ENCODE results near the gene VAT1.
"Not testable (repeated sequence)": the region's sequence is repeated elsewhere in the genome, so short reads cannot be mapped to it uniquely, and the experiment has no call there.

Gene VAT1

DNA sequence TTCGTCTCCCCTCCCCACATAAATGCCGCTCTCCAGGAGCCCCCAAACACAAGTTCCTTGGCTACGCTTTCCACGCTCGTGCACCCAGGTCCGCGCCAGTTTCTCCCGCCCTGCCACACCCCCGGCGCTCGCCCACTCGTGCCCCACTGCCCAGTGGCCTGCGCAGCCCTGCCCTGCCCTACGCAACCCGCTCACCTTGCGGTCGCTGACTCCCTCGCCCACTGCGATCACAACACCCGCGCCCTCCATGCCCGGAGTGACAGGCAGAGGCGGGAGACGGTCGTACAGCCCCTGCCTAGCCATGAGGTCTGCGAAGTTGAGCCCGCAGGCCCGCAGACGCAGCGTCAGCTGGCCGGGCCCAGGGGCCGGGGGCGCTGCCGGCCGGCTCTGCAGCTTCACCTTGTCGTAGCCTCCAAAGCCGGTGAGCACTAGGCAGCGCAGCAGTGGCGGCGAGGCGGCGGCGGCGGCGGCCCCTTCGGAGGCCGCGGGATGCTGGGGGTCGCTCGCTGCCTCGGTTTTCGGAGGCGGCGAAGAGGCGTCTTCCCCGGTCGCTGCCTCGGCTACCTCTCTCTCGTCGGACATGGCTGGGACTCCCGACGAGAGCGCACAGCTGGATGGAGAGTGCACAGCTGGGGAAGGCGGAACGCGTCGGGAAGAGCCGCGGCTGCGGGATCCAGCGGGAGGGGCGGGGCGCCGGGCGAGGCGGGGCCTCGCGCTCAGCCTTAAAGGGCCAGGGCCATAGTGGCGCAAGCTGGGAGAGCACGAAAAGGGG, at the start of gene VAT1:
Gene VAT1, minus strand, starts transcription at position 645 of the 772 bp plus-strand sequence. Its CDS starts 63 bp downstream, at position 582.
- H3K4me1 ChIP-seq: peaks cover 72% of the 10 kb centered on the region
- TF ChIP-seq Cebpa-rat (IDR thresholded peaks at IDR 0.05): no peak
- H3K4me2 ChIP-seq: peak within 1 kb of the TSS; percentile 99
- peak within 1 kb of the TSS; percentile 79 for H3K9ac ChIP-seq
- H3K36me3 ChIP-seq: peaks cover 13% of the 10 kb centered on the region; the same call in 1 of the 2 replicates
- H3K4me3 ChIP-seq: peak within 1 kb of the TSS; percentile 95
- no peaks in the 10 kb centered on the region for H3K9me3 ChIP-seq
- peaks cover 36% of the 10 kb centered on the region for H4K20me1 ChIP-seq
- no peaks in the 10 kb centered on the region for H3K27me3 ChIP-seq
- peak within 1 kb of the TSS; percentile 55; the same call in 1 of the 2 replicates for H3K27ac ChIP-seq

DNA sequence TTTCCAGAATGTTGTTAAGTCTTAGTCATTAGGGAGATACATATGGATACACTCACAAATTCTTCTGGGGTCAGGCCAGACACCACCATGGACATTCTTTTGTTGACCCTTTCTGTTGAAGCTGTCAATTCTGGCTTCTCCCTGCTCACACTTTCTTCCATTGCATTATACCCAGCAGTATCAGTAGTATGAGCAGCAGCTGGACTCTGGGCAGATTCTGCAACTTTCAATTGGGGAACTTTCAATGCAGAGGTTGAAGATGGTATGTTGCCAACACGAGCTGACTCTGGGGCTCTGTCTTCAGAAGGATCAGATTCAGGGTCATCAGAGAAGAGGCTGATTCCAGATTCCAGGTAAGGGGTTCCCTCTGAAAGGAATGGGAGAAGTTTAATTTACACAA, 48.7 kb upstream of the VAT1 start:
- Histone ChIP-seq H3K4me2 (no peak overlapping the region), H3K4me3 (no peak overlapping the region), H3K27ac (no peak overlapping the region), H3K36me3 (peaks cover 87% of the 10 kb centered on the region), H3K4me1 (no peaks in the 10 kb centered on the region), H3K27me3 (no peaks in the 10 kb centered on the region), H3K9me3 (no peaks in the 10 kb centered on the region), H4K20me1 (no peaks in the 10 kb centered on the region), H3K9ac (no peak overlapping the region)
- TF ChIP-seq Cebpa-rat (IDR thresholded peaks at IDR 0.05): no peak

DNA sequence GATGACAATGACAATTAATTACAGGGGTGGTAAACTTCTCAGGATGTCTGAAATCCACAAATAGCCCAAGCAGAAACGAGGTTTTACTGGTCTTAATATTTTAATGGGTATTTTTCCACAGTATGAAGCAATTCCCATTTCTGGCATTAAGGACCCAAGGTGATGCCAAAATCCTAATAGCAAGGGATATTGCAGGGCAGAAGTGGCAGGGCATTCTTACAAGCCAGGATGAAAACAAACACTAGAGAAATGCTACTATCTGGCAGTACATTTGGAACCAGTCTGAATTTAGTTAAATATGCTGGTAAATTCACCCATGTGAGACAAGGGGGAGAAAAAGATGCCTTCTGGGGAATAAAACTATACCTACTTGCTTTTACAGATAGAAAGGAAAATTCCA, 48.1 kb upstream of the VAT1 start:
- Histone ChIP-seq H4K20me1 (no peaks in the 10 kb centered on the region), H3K9me3 (no peaks in the 10 kb centered on the region), H3K27ac (no peak overlapping the region), H3K4me1 (no peaks in the 10 kb centered on the region), H3K9ac (no peak overlapping the region), H3K27me3 (no peaks in the 10 kb centered on the region), H3K4me3 (no peak overlapping the region), H3K36me3 (peaks cover 87% of the 10 kb centered on the region), H3K4me2 (no peak overlapping the region)
- no peak for TF ChIP-seq Cebpa-rat (IDR thresholded peaks at IDR 0.05)

DNA sequence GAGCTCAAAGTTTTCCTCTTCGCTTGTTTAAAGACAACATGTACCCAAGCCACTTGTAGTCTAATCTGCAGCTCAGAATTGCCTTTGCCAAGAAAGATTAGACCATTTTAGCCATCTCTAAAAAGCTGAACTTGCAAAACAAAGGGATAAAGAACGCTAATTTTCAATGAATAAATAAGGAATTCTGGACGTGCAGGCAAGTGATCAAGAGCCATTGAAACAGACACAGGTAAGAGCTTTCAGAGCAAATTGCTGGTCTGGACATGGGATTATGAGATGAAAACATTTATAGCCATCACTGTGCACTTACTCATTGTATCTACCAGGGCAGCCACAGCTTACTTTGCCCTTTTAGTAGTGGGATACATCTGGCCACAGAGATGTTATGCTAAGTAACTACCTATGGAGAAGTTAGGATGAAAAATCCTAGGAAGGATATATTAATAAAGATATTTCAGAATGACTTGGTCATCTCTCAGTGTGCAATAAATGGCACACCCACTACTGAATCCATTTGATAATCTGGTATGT, 47.2 kb upstream of the VAT1 start:
- H3K27ac ChIP-seq: no peak overlapping the region
- no peak for TF ChIP-seq Cebpa-rat (IDR thresholded peaks at IDR 0.05)
- H4K20me1 ChIP-seq: no peaks in the 10 kb centered on the region
- no peak overlapping the region for H3K4me3 ChIP-seq
- H3K4me1 ChIP-seq: no peaks in the 10 kb centered on the region
- no peak overlapping the region for H3K4me2 ChIP-seq
- no peak overlapping the region for H3K9ac ChIP-seq
- H3K27me3 ChIP-seq: no peaks in the 10 kb centered on the region
- H3K9me3 ChIP-seq: no peaks in the 10 kb centered on the region
- peaks cover 89% of the 10 kb centered on the region for H3K36me3 ChIP-seq

DNA sequence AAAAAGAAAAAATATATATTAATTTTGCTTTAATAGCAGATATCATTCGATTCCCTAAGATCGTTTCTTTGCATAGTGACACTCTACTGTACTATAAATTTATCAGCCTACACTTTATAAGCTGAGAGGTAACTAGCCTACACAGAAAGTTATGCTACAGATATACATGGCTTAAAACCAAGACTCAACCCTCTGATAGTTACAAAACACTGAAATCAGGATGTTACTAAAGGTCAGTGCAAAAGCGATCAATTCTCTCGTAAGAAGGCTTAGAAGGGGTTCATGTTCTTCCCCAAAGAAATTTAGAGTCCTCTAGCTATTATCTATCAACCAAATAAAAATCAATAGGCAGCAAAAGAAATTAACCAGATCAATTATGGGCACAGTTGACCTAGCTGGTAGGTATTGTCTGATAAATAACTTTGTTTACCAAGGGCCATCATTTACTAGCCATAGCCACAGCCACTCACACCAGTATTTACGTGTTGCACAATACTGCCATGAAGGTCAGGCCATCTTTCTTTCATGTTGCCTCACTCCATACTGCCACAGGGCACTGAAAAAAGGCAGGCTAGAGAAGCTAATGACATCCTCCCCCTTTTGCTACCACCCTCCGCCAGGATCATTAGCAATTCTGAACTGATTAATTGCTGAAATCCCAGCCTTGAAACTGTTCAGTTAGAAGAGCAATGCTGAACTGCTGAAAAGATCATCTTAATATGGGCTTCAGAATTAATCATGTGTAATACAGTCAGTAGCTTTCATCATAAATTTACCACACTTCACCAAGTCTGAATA, 46.6 kb upstream of the VAT1 start:
- no peaks in the 10 kb centered on the region for H4K20me1 ChIP-seq
- peaks cover 89% of the 10 kb centered on the region for H3K36me3 ChIP-seq
- H3K27ac ChIP-seq: no peak overlapping the region
- H3K9ac ChIP-seq: no peak overlapping the region
- no peaks in the 10 kb centered on the region for H3K4me1 ChIP-seq
- no peaks in the 10 kb centered on the region for H3K9me3 ChIP-seq
- no peaks in the 10 kb centered on the region for H3K27me3 ChIP-seq
- H3K4me2 ChIP-seq: no peak overlapping the region
- H3K4me3 ChIP-seq: no peak overlapping the region
- peak; percentile 27; the same call in 1 of the 2 replicates for TF ChIP-seq Cebpa-rat (IDR thresholded peaks at IDR 0.05)

DNA sequence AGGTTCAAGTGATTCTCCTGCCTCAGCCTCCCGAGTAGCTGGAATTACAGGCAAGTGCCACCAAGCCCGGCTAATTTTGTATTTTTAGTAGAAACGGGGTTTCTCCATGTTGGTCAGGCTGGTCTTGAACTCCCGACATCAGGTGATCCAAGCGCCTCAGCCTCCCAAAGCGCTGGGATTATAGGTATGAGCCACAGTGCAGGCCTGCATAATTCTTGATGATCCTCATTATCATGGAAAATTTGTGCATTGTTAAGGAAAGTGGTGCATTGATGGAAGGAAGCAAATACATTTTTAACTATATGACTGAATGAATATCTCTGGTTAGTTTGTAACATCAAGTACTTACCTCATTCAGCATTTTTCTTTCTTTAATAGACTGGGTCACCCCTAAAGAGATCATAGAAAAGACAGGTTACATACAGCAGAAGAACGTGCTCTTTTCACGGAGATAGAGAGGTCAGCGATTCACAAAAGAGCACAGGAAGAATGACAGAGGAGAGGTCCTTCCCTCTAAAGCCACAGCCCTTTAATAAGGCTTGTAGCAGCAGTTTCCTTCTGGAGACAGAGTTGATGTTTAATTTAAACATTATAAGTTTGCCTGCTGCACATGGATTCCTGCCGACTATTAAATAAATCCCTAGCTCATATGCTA, 40.9 kb upstream of the VAT1 start:
- H3K4me1 ChIP-seq: no peaks in the 10 kb centered on the region
- H3K4me2 ChIP-seq: no peak overlapping the region
- no peak overlapping the region for H3K4me3 ChIP-seq
- no peak overlapping the region for H3K9ac ChIP-seq
- no peaks in the 10 kb centered on the region for H3K27me3 ChIP-seq
- no peak overlapping the region for H3K27ac ChIP-seq
- peaks cover 93% of the 10 kb centered on the region for H3K36me3 ChIP-seq
- no peaks in the 10 kb centered on the region for H3K9me3 ChIP-seq
- TF ChIP-seq Cebpa-rat (IDR thresholded peaks at IDR 0.05): no peak
- H4K20me1 ChIP-seq: no peaks in the 10 kb centered on the region

DNA sequence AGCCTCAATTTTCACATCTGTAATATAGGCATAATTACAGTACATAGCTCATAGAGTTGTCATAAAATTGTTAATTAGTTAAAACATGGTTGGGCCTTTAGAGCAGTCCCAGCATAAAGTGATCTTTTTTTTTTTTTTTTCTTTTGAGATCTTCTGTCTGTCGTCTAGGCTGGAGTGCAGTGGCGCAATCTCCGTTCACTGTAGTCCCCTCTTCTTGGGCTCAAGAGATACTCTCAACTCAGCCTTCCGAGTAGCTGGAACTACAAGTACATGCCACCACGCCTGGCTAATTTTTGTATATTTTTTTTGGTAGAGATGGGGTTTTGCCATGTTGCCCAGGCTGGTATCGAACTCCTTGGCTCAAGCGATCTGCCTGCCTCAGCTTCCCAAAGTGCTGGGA, 33.9 kb upstream of the VAT1 start:
- TF ChIP-seq Cebpa-rat (IDR thresholded peaks at IDR 0.05): no peak
- Histone ChIP-seq H3K27me3 (no peaks in the 10 kb centered on the region), H3K36me3 (peaks cover 96% of the 10 kb centered on the region), H4K20me1 (no peaks in the 10 kb centered on the region), H3K4me3 (no peak overlapping the region), H3K4me1 (no peaks in the 10 kb centered on the region), H3K27ac (no peak overlapping the region), H3K9me3 (no peaks in the 10 kb centered on the region), H3K4me2 (no peak overlapping the region), H3K9ac (no peak overlapping the region)

DNA sequence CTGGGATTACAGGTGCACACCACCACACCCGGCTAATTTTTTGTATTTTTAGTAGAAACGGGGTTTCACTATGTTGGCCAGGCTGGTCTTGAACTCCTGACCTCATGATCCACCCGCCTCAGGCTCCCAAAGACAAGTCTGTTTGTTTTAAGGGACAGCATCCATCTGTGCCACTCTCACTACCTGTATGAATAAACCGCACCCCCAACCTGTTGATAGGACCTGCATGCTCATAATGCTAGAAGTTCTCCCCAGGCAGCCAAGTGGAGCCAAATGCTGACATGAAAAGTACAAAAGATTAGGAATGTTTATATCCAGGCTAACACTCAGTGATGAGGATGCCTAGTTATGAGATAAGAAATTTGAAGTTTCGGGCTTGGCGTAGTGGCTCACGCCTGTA, 30.8 kb upstream of the VAT1 start:
- H3K4me3 ChIP-seq, H3K4me1 ChIP-seq, H3K9ac ChIP-seq, H4K20me1 ChIP-seq, H3K4me2 ChIP-seq, H3K9me3 ChIP-seq, H3K27ac ChIP-seq, H3K27me3 ChIP-seq: not testable (repeated sequence)
- H3K36me3 ChIP-seq: peaks cover 99% of the 10 kb centered on the region

DNA sequence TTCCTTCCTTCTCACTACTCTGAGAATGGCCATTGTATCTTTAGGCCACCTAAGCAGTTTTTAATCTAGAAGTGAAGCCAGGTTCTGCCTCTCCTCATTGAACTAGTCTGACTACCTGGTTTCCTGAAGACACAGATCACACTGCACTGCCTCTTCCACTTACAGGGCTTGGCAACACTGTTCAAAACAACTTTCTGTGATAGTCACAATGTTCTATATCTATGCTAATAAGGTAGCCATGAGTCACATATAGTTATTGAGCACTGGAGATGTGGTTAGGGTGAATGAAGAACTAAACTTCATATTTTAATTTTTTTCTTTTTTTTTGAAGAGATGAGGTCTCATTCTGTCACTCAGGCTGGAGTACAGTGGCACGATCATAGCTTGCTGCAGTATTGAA, 29.8 kb upstream of the VAT1 start:
- Histone ChIP-seq H3K36me3 (peaks cover 100% of the 10 kb centered on the region), H3K9me3 (no peaks in the 10 kb centered on the region)

More for the DNA sequence above, 29.8 kb upstream of the VAT1 start:
- 0 out of 2 replicates have a peak overlapping the region, but pooled peaks have one; percentile 10 for H3K9ac ChIP-seq
- no peaks in the 10 kb centered on the region for H3K27me3 ChIP-seq
- no peaks in the 10 kb centered on the region for H4K20me1 ChIP-seq
- TF ChIP-seq Cebpa-rat (IDR thresholded peaks at IDR 0.05): no peak
- no peak overlapping the region for H3K4me2 ChIP-seq
- H3K4me3 ChIP-seq: no peak overlapping the region
- no peaks in the 10 kb centered on the region for H3K4me1 ChIP-seq
- H3K27ac ChIP-seq: no peak overlapping the region
